DND-41 (cell line): ENCODE results near the gene ADGRB3.

Source experiments
- CTCF ChIP-seq: IDR thresholded peaks from 2 replicates; pipeline ENCODE4 v1.5.1; 2012; ENCODE audit warnings: borderline replicate concordance, low read length, moderate library complexity, mild to moderate bottlenecking; ENCODE audit not compliant: poor library complexity, severe bottlenecking; ENCODE audit errors: extremely low read depth
- EZH2 ChIP-seq: IDR thresholded peaks from 3 replicates; pipeline ENCODE4 v1.6.1; 2012; ENCODE audit warnings: borderline replicate concordance, low read depth, mild to moderate bottlenecking, moderate library complexity, low read length, inconsistent platforms; ENCODE audit not compliant: severe bottlenecking

DNA sequence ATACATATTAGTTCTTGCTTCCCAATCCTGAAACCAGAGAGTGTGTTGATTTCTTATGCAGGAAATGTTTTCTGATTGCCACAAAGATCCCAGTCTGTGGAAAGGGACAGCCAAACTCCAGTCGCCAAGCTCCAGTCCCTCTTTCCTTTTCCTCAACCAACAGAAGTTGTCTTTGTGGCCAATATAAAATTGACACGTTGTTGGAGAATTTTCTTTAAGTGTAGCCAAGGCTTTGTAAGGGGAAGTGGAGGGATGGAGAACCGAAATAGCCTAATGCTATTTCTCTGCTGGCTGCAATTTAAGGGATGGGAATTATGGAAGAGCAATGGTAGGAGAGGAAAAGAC lies 5.4 kb downstream of the ADGRB3 start:
- no peak for TF ChIP-seq CTCF
- no peak for TF ChIP-seq EZH2
